VCaP (cell line): ENCODE data around the gene PHF2.

ENCODE experiments used
- H3K27ac ChIP-seq: fragments of 450-650 bp; 2 replicates; pipeline ENCODE4 v1.5.1; 2017
- CTCF ChIP-seq: fragments of 450-650 bp; conservative IDR thresholded peaks from 2 replicates; pipeline ENCODE4 v1.5.1; 2017; ENCODE audit warnings: mild to moderate bottlenecking, moderate library complexity

The PHF2 gene

GRCh38 chr9:93656426-93657239 is 80.2 kb downstream of the PHF2 start:
- no peak for TF ChIP-seq CTCF
- no peak overlapping the region for H3K27ac ChIP-seq

GRCh38 chr9:93657331-93658111 is 81.1 kb downstream of the PHF2 start:
- no peak for TF ChIP-seq CTCF
- H3K27ac ChIP-seq = no peak overlapping the region

- no peak overlapping the region for H3K27ac ChIP-seq
- no peak for TF ChIP-seq CTCF
Observed at GRCh38 chr9:93658184-93658925, 82.0 kb downstream of the PHF2 start.

GRCh38 chr9:93659044-93659836 is 82.9 kb downstream of the PHF2 start:
- TF ChIP-seq CTCF = no peak
- no peak overlapping the region for H3K27ac ChIP-seq

GRCh38 chr9:93659837-93660177 is 83.4 kb downstream of the PHF2 start:
- no peak overlapping the region for H3K27ac ChIP-seq

GRCh38 chr9:93660352-93661046 is 84.1 kb downstream of the PHF2 start:
- no peak for TF ChIP-seq CTCF

More at GRCh38 chr9:93659837-93660177, 83.4 kb downstream of the PHF2 start:
- TF ChIP-seq CTCF = no peak

More at GRCh38 chr9:93660352-93661046, 84.1 kb downstream of the PHF2 start:
- no peak overlapping the region for H3K27ac ChIP-seq
